ENCODE data around the gene CD28. TPM values are rescaled to one million over a fixed set of nuclear protein-coding genes. Genes with fewer than 3 reads are reported as not detected.

Gene CD28
- total and polyA plus RNA-seq, 2 donors (not counting 1 experiment from before 2014, with no cell fraction given), result 0.03 TPM; not detected in 1

GRCh38 chr2:203683421-203683820, 23.0 kb upstream of the CD28 start:
- Histone ChIP-seq H3K36me3 (ENCODE audit: control insufficient read depth, insufficient read depth, low read length) (no peaks in the 10 kb centered on the region), H3K4me1 (ENCODE audit: control insufficient read depth, extremely low read depth, insufficient read depth, low read length) (peaks cover 38% of the 10 kb centered on the region), H4K20me1 (ENCODE audit: control insufficient read depth, extremely low read depth, insufficient read depth, low read length) (no peaks in the 10 kb centered on the region), H3K9ac (ENCODE audit: insufficient read depth, low read length) (no peak overlapping the region), H3K4me2 (ENCODE audit: extremely low read depth, insufficient read depth, low read length) (no peak overlapping the region), H3K27ac (ENCODE audit: insufficient read depth, low read length) (peak overlapping the region; percentile 91), H3K4me3 (replicated peaks in 1 of 4; ENCODE audit: control extremely low read depth in 1 of 4, insufficient read depth in 1 of 4, low read depth in 3 of 4, low read length in 4 of 4) (no peak overlapping the region), H3K9me3 (ENCODE audit: control insufficient read depth, insufficient read depth, low read depth, low read length) (no peaks in the 10 kb centered on the region), H3K79me2 (ENCODE audit: control insufficient read depth, insufficient read depth, low read length) (no peaks in the 10 kb centered on the region), H2AFZ (ENCODE audit: low read length) (no peak overlapping the region), H3K27me3 (ENCODE audit: control insufficient read depth, insufficient read depth, low read length) (no peaks in the 10 kb centered on the region)
- TF ChIP-seq EZH2 (IDR thresholded peaks at IDR 0.05; ENCODE audit: low read length, missing control alignments) (no peak), CTCF (conservative IDR thresholded peaks at IDR 0.05 in 1 of 2, IDR thresholded peaks at IDR 0.05 in 1 of 2; ENCODE audit: low read depth in 1 of 2, low read length in 2 of 2) (no peak)
- DNase-seq (ENCODE audit: low read depth in 2 of 2), result no peak

- Histone ChIP-seq H3K4me3 (replicated peaks in 1 of 4; ENCODE audit: control extremely low read depth in 1 of 4, insufficient read depth in 1 of 4, low read depth in 3 of 4, low read length in 4 of 4) (no peak overlapping the region), H2AFZ (ENCODE audit: low read length) (no peak overlapping the region), H4K20me1 (ENCODE audit: control insufficient read depth, extremely low read depth, insufficient read depth, low read length) (no peaks in the 10 kb centered on the region), H3K4me2 (ENCODE audit: extremely low read depth, insufficient read depth, low read length) (no peak overlapping the region), H3K9ac (ENCODE audit: insufficient read depth, low read length) (no peak overlapping the region), H3K79me2 (ENCODE audit: control insufficient read depth, insufficient read depth, low read length) (no peaks in the 10 kb centered on the region), H3K9me3 (ENCODE audit: control insufficient read depth, insufficient read depth, low read depth, low read length) (no peaks in the 10 kb centered on the region), H3K4me1 (ENCODE audit: control insufficient read depth, extremely low read depth, insufficient read depth, low read length) (peaks cover 38% of the 10 kb centered on the region), H3K27me3 (ENCODE audit: control insufficient read depth, insufficient read depth, low read length) (no peaks in the 10 kb centered on the region), H3K36me3 (ENCODE audit: control insufficient read depth, insufficient read depth, low read length) (no peaks in the 10 kb centered on the region), H3K27ac (ENCODE audit: insufficient read depth, low read length) (peak overlapping the region; percentile 91)
- TF ChIP-seq EZH2 (IDR thresholded peaks at IDR 0.05; ENCODE audit: low read length, missing control alignments), result no peak
- peak; percentile 69 to 97 for DNase-seq (ENCODE audit: low read depth in 2 of 2)
Measured at GRCh38 chr2:203683932-203684556, 22.4 kb upstream of the CD28 start.

DNA sequence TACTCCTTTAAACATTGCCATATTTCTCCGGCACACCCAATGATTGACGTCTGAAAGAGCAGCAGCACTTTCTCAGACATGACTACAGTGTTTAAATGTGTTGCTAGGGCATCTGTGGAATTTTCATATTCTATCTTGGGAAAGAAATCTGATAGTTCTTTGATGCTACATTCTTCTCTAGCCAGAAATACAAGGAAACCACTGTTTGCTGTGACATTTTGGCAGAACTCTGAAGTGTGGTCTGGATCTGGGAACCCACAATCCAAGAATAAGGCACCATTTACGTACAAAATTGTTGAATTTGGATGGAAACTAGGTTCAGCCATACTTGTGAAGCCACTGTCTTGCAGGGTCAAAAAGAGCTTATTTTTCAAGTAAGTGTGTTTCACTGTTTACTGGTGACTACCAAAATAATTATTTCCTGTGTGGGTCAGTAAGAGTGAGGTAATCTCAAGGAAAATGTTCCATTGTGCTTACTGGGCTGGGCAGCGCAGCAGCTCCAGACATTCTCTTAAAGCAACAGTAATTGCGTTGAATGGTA, 21.3 kb upstream of the CD28 start:
- no peaks in the 10 kb centered on the region for H3K36me3 ChIP-seq (ENCODE audit: control insufficient read depth, insufficient read depth, low read length)
- peak overlapping the region; percentile 42 for H2AFZ ChIP-seq (ENCODE audit: low read length)
- H3K27me3 ChIP-seq (ENCODE audit: control insufficient read depth, insufficient read depth, low read length), result no peaks in the 10 kb centered on the region
- DNase-seq (ENCODE audit: low read depth in 2 of 2), result peak; percentile 90 to 100
- no peak overlapping the region for H3K9ac ChIP-seq (ENCODE audit: insufficient read depth, low read length)
- TF ChIP-seq CTCF (conservative IDR thresholded peaks at IDR 0.05 in 1 of 2, IDR thresholded peaks at IDR 0.05 in 1 of 2; ENCODE audit: low read depth in 1 of 2, low read length in 2 of 2), result no peak
- no peaks in the 10 kb centered on the region for H4K20me1 ChIP-seq (ENCODE audit: control insufficient read depth, extremely low read depth, insufficient read depth, low read length)
- H3K4me3 ChIP-seq (replicated peaks in 1 of 4; ENCODE audit: control extremely low read depth in 1 of 4, insufficient read depth in 1 of 4, low read depth in 3 of 4, low read length in 4 of 4), result no peak overlapping the region
- peak overlapping the region; percentile 61 for H3K4me2 ChIP-seq (ENCODE audit: extremely low read depth, insufficient read depth, low read length)
- H3K4me1 ChIP-seq (ENCODE audit: control insufficient read depth, extremely low read depth, insufficient read depth, low read length), result peaks cover 40% of the 10 kb centered on the region
- peak overlapping the region; percentile 91 for H3K27ac ChIP-seq (ENCODE audit: insufficient read depth, low read length)
- no peaks in the 10 kb centered on the region for H3K9me3 ChIP-seq (ENCODE audit: control insufficient read depth, insufficient read depth, low read depth, low read length)
- H3K79me2 ChIP-seq (ENCODE audit: control insufficient read depth, insufficient read depth, low read length), result no peaks in the 10 kb centered on the region
